D341Med (cell line): ENCODE results near the gene TNS1.
A peak's percentile ranks its signal among the peaks of the same experiment; 100 is the strongest.

Source experiments
- DNase-seq: peaks from one replicate; pipeline ENCODE4 v3.0.0; 2012; ENCODE audit warnings: low spot score

TNS1 gene

GRCh38 chr2:217998926-217999594, 3.7 kb downstream of the TNS1 start:
- DNase-seq = no peak

DNA sequence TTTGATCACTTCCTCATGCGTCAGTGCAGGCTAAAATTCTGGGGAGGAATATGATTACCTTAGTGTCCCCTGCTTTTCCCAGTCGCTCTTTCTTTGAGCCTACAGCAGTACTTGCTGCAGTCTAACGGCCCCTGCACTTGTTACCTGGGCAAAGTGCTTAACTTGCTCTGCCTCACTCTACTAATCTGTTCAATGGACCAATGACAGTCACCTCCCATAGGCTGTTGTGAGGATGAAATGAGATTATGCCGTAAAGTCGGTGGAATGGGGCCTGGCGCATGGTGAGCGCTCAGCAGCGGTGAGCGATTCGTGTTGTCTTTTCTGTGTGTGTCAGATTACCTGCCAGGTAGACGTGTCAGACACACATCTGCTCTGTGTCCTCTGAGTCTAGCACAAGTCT, 5.3 kb downstream of the TNS1 start:
- no peak for DNase-seq

DNA sequence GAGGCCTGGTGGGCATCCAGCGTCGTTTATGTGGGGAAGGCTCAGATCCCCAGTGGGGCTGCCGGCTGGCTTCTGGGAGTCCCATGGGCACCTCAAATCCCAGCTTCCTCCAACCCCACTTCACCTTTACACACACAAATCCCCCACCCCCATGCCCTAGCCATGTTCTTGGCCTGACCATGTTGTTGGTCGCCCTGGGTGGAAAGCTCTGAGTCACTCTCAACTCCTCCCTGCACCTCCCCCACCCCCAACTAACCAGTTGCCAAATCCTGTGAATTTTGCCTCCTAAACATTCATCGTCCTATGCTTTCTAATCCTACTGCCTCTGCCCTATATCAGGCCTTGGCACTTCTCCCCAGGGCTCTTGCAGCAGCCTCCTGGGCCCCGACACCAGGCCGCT, 6.4 kb downstream of the TNS1 start:
- DNase-seq = no peak

GRCh38 chr2:217995731-217996231, 7.0 kb downstream of the TNS1 start:
- DNase-seq = no peak

- DNase-seq = no peak
Measured at GRCh38 chr2:217994776-217995274, 8.0 kb downstream of the TNS1 start.

GRCh38 chr2:217993817-217994463, 8.9 kb downstream of the TNS1 start:
- peak; percentile 40 for DNase-seq

- no peak for DNase-seq
Measured at GRCh38 chr2:217993138-217993537, 9.7 kb downstream of the TNS1 start.

DNA sequence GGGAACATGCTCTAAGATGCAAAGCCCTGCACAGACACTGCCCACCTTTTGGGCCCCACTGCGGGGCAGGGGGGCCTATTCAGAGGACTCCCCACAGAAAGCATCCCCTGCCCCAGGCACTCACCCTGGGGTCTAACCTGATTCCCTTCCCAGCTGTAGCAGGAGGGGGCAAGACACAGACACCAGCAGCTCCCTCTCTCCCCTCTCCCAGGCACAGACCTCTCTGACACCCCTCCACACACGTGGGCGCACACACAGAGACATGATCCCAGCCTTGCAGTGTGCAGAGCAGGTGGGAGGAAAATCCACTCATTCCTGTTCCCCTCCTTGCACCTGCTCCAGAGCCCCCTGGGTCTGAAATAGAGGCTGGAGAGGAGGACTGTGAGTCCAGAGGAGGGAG, 10.7 kb downstream of the TNS1 start:
- DNase-seq = no peak

DNA sequence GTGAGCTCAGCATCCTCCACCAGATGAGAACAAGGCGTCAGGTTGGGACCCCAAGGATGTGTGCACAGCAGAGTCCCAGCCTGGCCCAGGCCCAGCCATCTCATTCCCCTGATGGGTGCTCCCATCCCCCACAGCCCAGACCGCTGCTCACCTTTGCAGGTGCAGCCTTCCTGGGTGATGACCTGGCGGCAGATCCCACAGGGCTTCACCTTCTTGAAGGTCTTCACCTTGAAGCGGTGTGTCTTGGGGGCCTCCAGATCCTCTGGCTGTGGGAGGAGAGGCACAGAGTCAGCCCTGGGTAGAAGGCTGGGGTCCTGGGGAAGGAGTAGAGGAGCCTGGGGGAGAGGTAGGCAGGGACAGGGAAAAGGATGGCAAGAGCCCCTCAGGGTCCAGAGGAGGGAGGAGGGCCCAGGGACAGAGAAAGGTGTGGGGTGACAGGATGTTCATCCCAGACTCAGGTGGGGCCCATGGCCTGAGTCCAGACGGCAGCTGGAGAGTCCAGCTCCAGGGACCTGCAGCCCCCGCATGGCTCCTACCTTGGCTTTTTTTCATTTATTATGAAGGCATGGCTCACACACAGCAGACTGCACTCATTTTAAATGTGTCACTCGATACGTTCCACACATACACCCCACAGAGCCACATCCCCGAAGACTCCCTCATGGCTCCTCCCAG, 11.9 kb downstream of the TNS1 start:
- DNase-seq = no peak

GRCh38 chr2:217990389-217990788, 12.4 kb downstream of the TNS1 start:
- no peak for DNase-seq

DNA sequence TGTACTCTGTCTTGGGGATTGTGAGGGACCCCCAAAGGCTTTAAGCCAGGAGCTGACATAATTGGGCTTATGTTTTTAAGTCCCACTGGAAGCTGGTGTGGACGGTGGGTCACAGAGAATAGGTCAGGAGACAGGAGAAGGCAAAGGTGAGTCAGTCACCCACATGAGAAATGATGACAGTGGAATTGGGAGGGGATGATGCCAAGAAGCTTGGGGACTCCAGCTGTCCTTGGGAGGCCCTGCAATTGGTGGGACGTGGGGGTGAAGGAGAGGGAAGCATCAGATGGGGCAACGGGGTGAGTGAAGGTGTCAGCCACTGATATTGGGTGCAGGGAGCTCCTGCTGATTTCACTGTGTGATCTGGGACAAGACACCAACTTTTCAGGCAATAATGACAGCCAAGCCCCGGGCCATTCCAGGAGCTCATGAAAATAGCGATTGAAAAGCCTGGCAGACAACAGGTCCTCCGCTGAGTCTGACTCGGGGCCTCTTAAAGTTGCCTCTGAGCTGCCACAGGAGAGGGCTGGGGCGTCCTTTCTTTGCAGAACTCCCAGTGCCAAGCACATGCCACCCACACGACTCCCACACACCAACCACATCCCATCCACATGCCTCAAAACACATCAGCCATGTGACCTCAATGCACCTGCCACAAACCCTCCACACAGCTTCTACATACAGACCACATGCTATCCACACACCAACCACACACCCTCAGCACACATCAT, 13.4 kb downstream of the TNS1 start:
- no peak for DNase-seq

- no peak for DNase-seq
Measured at GRCh38 chr2:217988840-217989204, 14.0 kb downstream of the TNS1 start.

DNA sequence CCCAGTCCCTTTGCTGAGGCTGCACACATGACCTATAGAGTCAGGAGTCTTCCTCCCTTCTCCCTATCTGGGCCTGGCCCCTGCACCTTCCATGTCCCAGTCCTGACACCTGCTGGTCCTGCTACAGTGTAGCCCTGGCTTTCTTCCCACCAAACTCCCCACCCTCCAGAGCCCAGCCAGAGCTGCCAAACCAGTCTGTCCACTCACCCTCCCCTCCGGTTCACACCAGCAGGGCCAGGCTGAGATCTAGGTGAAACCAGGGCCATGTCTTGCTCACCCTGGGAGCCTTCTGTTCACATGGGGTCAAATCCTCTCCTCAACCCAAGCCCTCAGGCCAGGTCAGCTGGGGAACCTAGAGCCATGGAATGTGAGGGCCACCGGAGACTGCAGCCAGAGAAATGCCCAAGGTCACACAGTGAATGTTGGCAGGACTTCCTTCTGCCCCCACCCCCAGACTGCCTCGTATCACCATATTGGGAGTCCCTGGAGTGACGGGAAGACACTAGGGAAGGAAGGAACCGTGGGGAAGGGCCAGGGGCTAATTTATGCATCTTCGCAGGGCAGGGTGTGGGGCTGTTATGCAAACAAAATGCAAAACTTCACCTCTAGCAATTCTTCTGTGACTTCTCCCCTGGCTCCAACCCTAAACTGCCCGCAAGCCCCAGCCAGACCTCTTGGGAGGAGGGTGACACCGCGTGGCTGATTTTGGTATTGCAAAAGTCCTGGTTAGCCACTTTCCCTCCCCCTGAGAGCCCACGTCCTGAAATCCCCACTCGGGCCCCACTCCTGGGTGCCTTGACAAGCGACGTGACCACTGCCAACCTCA, 14.6 kb downstream of the TNS1 start:
- no peak for DNase-seq

GRCh38 chr2:217987391-217987790, 15.4 kb downstream of the TNS1 start:
- DNase-seq = no peak

- no peak for DNase-seq
Measured at GRCh38 chr2:217986256-217986961, 16.4 kb downstream of the TNS1 start.

DNA sequence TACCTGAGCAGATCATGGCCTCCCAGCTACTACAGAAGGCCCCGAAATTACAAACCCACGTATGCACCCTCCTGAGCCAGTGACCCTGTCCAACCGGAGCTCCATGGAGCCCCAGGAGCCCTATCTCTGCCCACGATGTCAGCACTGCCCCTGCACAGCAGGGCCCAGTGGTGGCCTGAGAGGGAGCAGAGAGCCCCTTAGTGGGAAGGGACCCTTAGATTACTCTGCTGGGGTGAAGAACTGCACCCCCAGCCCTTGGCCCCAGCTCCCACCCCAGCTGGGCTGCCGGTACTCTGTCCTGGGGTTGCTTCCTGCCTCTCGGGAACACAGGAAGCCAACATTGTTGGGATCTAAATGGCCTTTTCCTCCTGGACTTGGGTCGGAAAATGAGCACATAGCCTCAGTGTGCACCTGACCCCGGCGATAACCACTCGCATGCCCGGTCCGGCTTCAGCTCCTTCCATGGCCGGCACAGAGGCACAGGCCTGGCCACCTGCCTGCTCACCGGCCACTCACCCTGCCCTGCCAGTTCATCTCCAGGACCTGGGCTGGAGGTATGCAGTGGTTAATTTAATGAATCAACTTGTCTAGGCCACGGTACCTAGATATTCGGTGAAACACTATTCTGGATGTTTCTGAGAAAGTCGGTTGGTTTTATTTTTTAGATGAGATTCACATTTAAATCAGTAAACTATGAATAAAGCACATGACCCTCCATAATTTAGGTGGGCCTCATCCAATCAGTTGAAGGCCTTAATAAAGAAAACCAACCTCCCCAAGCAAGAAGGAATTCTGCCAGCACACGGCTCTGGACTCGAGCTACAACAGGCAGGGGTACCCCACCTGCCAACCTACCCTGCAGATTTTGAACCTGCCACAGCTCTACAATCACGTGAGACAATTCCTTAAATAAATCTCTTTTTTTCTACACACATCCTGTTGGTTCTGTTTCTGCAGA, 19.2 kb downstream of the TNS1 start:
- no peak for DNase-seq

DNA sequence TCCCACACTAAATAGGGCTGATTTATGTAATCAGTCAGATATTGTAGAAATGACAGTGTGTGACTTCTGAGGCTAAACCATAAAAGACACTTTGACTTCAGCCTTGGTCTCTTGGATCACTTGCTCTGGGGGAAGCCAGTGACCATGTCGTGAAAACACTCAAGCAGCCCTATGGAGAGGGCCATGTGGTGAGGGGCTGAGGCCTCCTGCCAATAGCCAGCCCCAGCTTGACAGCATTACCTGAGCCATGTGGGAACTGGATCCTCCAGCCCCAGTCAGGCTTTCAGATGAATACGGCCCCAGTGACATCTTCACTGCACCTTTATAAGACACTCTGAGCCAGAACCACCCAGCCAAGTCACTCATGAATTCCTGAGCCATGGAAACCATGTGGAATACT, 20.8 kb downstream of the TNS1 start:
- DNase-seq = no peak

GRCh38 chr2:217981084-217981730, 21.6 kb downstream of the TNS1 start:
- DNase-seq = no peak

DNA sequence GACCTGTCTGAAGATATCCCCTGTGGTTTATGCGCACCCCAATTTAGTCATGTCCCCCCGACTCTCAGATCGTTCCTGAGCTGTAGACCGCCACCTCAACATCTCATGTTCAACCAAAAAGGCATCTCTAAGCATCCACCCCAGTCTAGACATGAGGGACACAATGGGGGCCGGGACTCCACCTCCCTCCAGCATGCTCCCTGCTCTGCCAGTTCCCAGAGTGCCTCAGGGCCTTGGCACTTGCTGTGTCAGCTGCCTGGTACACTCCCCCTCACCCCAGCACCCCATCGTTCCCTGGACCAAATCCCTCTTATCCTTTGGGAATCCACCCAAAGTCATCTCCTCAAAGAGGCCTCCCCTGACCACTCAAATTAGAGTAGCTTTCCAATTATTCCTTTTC, 22.2 kb downstream of the TNS1 start:
- DNase-seq = no peak
